Measurements from ENCODE around the gene PCGF2. TPM values are rescaled to one million over a fixed set of nuclear protein-coding genes. Genes with fewer than 3 reads are reported as not detected.

The PCGF2 gene
- total RNA-seq, 4 donors from 2014 or later: 1.3 to 4.0 (median 1.6) TPM

- peak within 1 kb of the TSS; percentile 71 to 93 (median 84) for H3K4me3 ChIP-seq
- H3K9me3 ChIP-seq: no peaks in the 10 kb centered on the region
- peak; percentile 59 to 75 for DNase-seq
- peak within 1 kb of the TSS; percentile 96 to 100 (median 98) for H3K27ac ChIP-seq
- ATAC-seq: peak; percentile 42 to 48
- intact Hi-C loops (cut with DNase I; ENCODE audit: low total_unique reads): loop anchor here (1.0 to 5.0 kb wide), 4 partner anchors 28 to 162 kb away; partner anchors contain the start of genes PIP4K2B and PSMB3
- H3K27me3 ChIP-seq: no peaks in the 10 kb centered on the region
- in situ Hi-C loops (cut with MboI; ENCODE audit: low sequenced_read_pairs in 4 of 4): no loop called here
- H3K36me3 ChIP-seq: peaks cover 0 to 13% of the 10 kb centered on the region in 2 donors
- H3K4me1 ChIP-seq: peaks cover 37 to 38% of the 10 kb centered on the region in 2 donors
- TF ChIP-seq CTCF (IDR thresholded peaks at IDR 0.05 in 4 of 5, conservative IDR thresholded peaks at IDR 0.05 in 1 of 5) (no peak), POLR2A (IDR thresholded peaks at IDR 0.05) (peak; percentile 44 to 62)
Observed at GRCh38 chr17:38704606-38705522, 43.3 kb downstream of the PCGF2 start, which contains the start of gene MLLT6. Gene MLLT6, plus strand, starts transcription at chr17:38705273. Its CDS starts 360 bp downstream, at chr17:38705633.

GRCh38 chr17:38703742-38704605 lies 44.2 kb downstream of the PCGF2 start:
- in situ Hi-C loops (cut with MboI; ENCODE audit: low sequenced_read_pairs in 4 of 4): no loop called here
- peak; percentile 66 to 72 for TF ChIP-seq POLR2A (IDR thresholded peaks at IDR 0.05)
- no peak for TF ChIP-seq CTCF (IDR thresholded peaks at IDR 0.05 in 4 of 5, conservative IDR thresholded peaks at IDR 0.05 in 1 of 5)

GRCh38 chr17:38702916-38703741 lies 45.0 kb downstream of the PCGF2 start:
- H3K4me3 ChIP-seq: peak overlapping the region; percentile 71 to 93 (median 78)
- peaks cover 0 to 7% of the 10 kb centered on the region in 2 donors for H3K36me3 ChIP-seq
- no peaks in the 10 kb centered on the region for H3K9me3 ChIP-seq
- peaks cover 24 to 25% of the 10 kb centered on the region in 2 donors for H3K4me1 ChIP-seq
- in situ Hi-C loops (cut with MboI; ENCODE audit: low sequenced_read_pairs in 4 of 4): no loop called here
- peak overlapping the region; percentile 96 to 100 (median 98) for H3K27ac ChIP-seq
- no peak for TF ChIP-seq POLR2A (IDR thresholded peaks at IDR 0.05)
- H3K27me3 ChIP-seq: no peaks in the 10 kb centered on the region
- DNase-seq (no peak), ATAC-seq (no peak)
- intact Hi-C loops (cut with DNase I; ENCODE audit: low total_unique reads): loop anchor here (1.0 to 5.0 kb wide), 2 partner anchors 27 to 164 kb away; partner anchors contain the start of gene CISD3

More at GRCh38 chr17:38703742-38704605, 44.2 kb downstream of the PCGF2 start:
- intact Hi-C loops (cut with DNase I; ENCODE audit: low total_unique reads): loop anchor here (1.0 to 5.0 kb wide), 3 partner anchors 27 to 163 kb away; partner anchors contain the start of gene PSMB3
- H3K4me1 ChIP-seq: peaks cover 28 to 29% of the 10 kb centered on the region in 2 donors
- H3K4me3 ChIP-seq: peak overlapping the region; percentile 71 to 93 (median 78)
- H3K27ac ChIP-seq: peak overlapping the region; percentile 96 to 100 (median 98)
- ATAC-seq (peak; percentile 25 to 43), DNase-seq (peak; percentile 73 to 91)
- H3K36me3 ChIP-seq: peaks cover 0 to 7% of the 10 kb centered on the region in 2 donors
- H3K27me3 ChIP-seq: no peaks in the 10 kb centered on the region
- H3K9me3 ChIP-seq: no peaks in the 10 kb centered on the region

GRCh38 chr17:38702166-38702915 lies 45.8 kb downstream of the PCGF2 start:
- no peaks in the 10 kb centered on the region for H3K9me3 ChIP-seq
- H3K4me3 ChIP-seq: peak overlapping the region; percentile 71 to 93 (median 78)
- intact Hi-C loops (cut with DNase I; ENCODE audit: low total_unique reads) (loop anchor here (1.0 to 5.0 kb wide), 2 partner anchors 28 to 165 kb away; partner anchors contain the start of gene CISD3), in situ Hi-C loops (cut with MboI; ENCODE audit: low sequenced_read_pairs in 4 of 4) (no loop called here)
- peak; percentile 47 to 50 for ATAC-seq
- TF ChIP-seq POLR2A (IDR thresholded peaks at IDR 0.05) (peak; percentile 96 to 97), CTCF (IDR thresholded peaks at IDR 0.05 in 4 of 5, conservative IDR thresholded peaks at IDR 0.05 in 1 of 5) (no peak)
- H3K36me3 ChIP-seq: no peaks in the 10 kb centered on the region
- DNase-seq: peak; percentile 82 to 88
- H3K27me3 ChIP-seq: no peaks in the 10 kb centered on the region
- peaks cover 20 to 25% of the 10 kb centered on the region in 2 donors for H3K4me1 ChIP-seq
- H3K27ac ChIP-seq: peak overlapping the region; percentile 96 to 100 (median 98)

All from gastrocnemius medialis (tissue), 4 donors.